Fibroblast of mammary gland (primary cell): ENCODE results near the gene RSPO3.

Experiments used
- DNase-seq: peaks from one replicate; pipeline ENCODE4 v3.0.0-alpha.2; 2010; ENCODE audit warnings: low read depth
- H3K4me3 ChIP-seq: 2 replicates; pipeline ENCODE4 v1.5.1; 2011; ENCODE audit warnings: low read depth, mild to moderate bottlenecking, low read length, moderate library complexity; ENCODE audit not compliant: control insufficient read depth
- CTCF ChIP-seq: conservative IDR thresholded peaks from 2 replicates; pipeline ENCODE4 v1.5.1; 2011; ENCODE audit warnings: low read depth, low read length, inconsistent platforms; ENCODE audit not compliant: control insufficient read depth, insufficient read depth

Gene RSPO3

DNA sequence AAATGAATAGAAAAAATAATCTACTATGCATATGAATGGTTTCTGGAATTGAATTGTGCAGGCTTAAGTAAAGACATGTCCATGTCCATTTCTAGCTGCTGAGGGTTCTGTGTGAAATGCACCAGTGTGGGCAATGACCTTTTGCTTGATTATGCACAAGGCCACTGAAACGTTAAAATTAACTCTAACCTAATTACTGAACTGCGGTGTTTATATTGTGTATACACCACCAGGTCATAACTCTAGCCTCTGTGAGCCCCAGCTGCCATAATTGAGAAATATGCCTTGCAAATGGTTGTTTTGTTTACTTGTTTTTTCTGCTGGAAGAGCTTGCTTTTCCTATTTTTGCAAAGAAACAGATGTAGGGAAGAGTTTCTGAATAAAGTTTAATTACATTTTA, 46.1 kb downstream of the RSPO3 start:
- no peak for DNase-seq
- TF ChIP-seq CTCF, result no peak

GRCh38 chr6:127173156-127173940, 54.9 kb downstream of the RSPO3 start:
- H3K4me3 ChIP-seq, result no peak overlapping the region
- peak; percentile 28 for DNase-seq
- no peak for TF ChIP-seq CTCF

More for the DNA sequence above, 46.1 kb downstream of the RSPO3 start:
- H3K4me3 ChIP-seq, result no peak overlapping the region

- DNase-seq, result peak; percentile 79
- no peak overlapping the region for H3K4me3 ChIP-seq
- no peak for TF ChIP-seq CTCF
These were observed 57.7 kb downstream of the RSPO3 start for GRCh38 chr6:127176146-127176545.

DNA sequence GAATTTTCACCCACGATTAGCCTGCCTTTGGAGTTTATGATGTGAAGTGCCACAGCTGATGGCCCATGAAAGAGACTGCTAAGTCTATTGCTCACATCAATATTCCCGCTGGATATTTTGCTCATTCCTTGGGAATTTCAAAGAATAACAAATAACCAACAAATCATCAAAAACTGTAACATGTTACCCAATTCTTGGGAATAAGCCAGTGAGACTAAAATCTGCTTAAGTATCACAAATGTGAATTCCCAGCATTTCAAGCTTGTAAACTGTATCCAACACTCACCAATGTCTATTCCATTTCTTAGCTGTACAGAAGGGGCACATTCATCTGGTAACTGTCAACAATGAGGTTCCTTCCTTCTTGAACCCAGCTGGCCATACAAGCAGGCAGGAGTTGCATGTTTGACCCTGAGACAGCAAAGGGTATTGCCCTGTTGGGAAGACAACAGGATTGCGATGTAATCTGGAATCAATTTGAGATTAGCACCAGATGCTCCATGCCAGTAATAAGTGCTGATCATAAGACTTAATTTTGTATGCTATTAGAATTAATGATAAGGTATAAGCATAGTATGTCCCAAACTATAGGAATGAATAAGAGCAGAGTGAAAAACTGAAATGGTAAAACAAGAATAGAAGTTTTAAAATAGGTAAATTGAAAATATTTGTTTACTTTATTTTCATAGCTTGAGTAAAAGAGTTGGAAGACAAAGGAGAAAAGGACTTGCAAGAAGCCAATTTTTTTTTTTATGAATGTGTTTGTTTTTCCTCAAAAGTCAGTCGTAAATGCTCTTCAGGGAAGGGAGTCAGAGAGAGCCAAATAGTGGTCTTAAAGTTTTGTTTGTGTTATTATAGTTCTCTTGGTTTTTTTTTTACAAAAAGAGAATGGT, 58.8 kb downstream of the RSPO3 start:
- TF ChIP-seq CTCF, result no peak
- H3K4me3 ChIP-seq, result no peak overlapping the region
- DNase-seq, result peak; percentile 95

DNA sequence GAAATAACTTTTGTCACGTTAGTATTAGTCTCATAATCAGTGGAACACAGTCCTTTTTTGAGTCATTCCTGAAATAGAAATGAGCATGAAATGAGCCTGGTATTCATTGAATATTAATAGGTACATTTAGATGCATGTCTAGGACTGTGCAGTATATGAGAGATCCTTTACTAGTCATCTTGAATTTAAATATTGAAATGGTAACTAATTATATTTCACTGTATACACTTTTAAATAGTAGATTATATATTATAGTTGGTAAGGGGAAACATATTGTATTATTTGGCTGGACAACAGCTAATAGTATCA, 59.4 kb downstream of the RSPO3 start:
- DNase-seq, result no peak
- TF ChIP-seq CTCF, result no peak
- no peak overlapping the region for H3K4me3 ChIP-seq

GRCh38 chr6:127178746-127179145, 60.3 kb downstream of the RSPO3 start:
- TF ChIP-seq CTCF, result no peak
- DNase-seq, result peak; percentile 21
- no peak overlapping the region for H3K4me3 ChIP-seq
